Muscle of leg (tissue), 11 donors: Measurements from ENCODE around the gene PYGM. TPM values are rescaled to one million over a fixed set of nuclear protein-coding genes. Genes with fewer than 3 reads are reported as not detected.
"Not testable (repeated sequence)": the region's sequence is repeated elsewhere in the genome, so short reads cannot be mapped to it uniquely, and the experiment has no call there.

Experiments used
- DNase-seq: peaks from one replicate; pipeline ENCODE4 v3.0.0; 2013
- H3K27ac ChIP-seq: one replicate; pipeline ENCODE4 v1.5.1; 2013; ENCODE audit warnings: mild to moderate bottlenecking, low read length, control low read depth
- H3K27me3 ChIP-seq: one replicate; pipeline ENCODE4 v1.6.1; 2013; ENCODE audit warnings: low read length; ENCODE audit not compliant: control insufficient read depth, insufficient read depth
- H3K36me3 ChIP-seq: one replicate; pipeline ENCODE4 v1.6.1; 2013; ENCODE audit warnings: low read length; ENCODE audit not compliant: control insufficient read depth, insufficient read depth
- H3K4me1 ChIP-seq: one replicate; pipeline ENCODE4 v1.6.1; 2013; ENCODE audit warnings: low read length; ENCODE audit not compliant: control insufficient read depth, insufficient read depth
- H3K4me3 ChIP-seq: one replicate; pipeline ENCODE4 v1.5.1; 2013; ENCODE audit warnings: low read length, control low read depth
- H3K9me3 ChIP-seq: replicated peaks from 2 replicates; pipeline ENCODE4 v1.6.1; 2013; ENCODE audit warnings: low read depth, low read length; ENCODE audit not compliant: control insufficient read depth
- WGBS: methylation state at CpG from one replicate; pipeline ENCODE4 v1.1.5; 2013; ENCODE audit warnings: missing lambda C conversion rate; ENCODE audit not compliant: insufficient coverage; 5-methylcytosine and 5-hydroxymethylcytosine counted together
- polyA plus RNA-seq, 8 donors: library from polyadenylated mRNA; unstranded; fragments of 120-200 nt; gene quantifications; one replicate each; pipeline versions ENCODE4 v1.2.1 to v1.2.3, GENCODE V29; 2013; ENCODE audit warnings: inconsistent platforms in 1 of 8, low replicate concordance in 1 of 8; ENCODE audit not compliant: insufficient read length in 8 of 8, insufficient read depth in 1 of 8
- total RNA-seq: library from RNA; stranded (reverse); fragments of 120-200 nt; gene quantifications from one replicate; pipeline ENCODE4 v1.2.4, GENCODE V29; 2013

Gene PYGM
- total and polyA plus RNA-seq, 9 donors, result 60.3 to 328 (median 182) TPM

- H3K9me3 ChIP-seq, result no peaks in the 10 kb centered on the region
- peaks cover 14% of the 10 kb centered on the region for H3K4me1 ChIP-seq
- no peak overlapping the region for H3K27ac ChIP-seq
- H3K36me3 ChIP-seq, result no peaks in the 10 kb centered on the region
- no peak overlapping the region for H3K4me3 ChIP-seq
- 34% methylated on average over 5 of the region's 13 CpGs for WGBS
- DNase-seq, result no peak
- peaks cover 62% of the 10 kb centered on the region for H3K27me3 ChIP-seq
These were observed 49.2 kb downstream of the PYGM start for GRCh38 chr11:64710418-64711137.

GRCh38 chr11:64705501-64705900 lies 54.3 kb downstream of the PYGM start:
- WGBS, result 45% methylated on average over 2 of the region's 2 CpGs
- H3K27me3 ChIP-seq, result peaks cover 28% of the 10 kb centered on the region
- H3K36me3 ChIP-seq, result no peaks in the 10 kb centered on the region
- H3K27ac ChIP-seq, result no peak overlapping the region
- no peaks in the 10 kb centered on the region for H3K9me3 ChIP-seq
- DNase-seq, result no peak
- H3K4me1 ChIP-seq, result no peaks in the 10 kb centered on the region
- no peak overlapping the region for H3K4me3 ChIP-seq

- DNase-seq, result no peak
- H3K36me3 ChIP-seq, result no peaks in the 10 kb centered on the region
- H3K27me3 ChIP-seq, result peaks cover 15% of the 10 kb centered on the region
- no peaks in the 10 kb centered on the region for H3K9me3 ChIP-seq
- H3K27ac ChIP-seq, result no peak overlapping the region
- H3K4me3 ChIP-seq, result no peak overlapping the region
- H3K4me1 ChIP-seq, result no peaks in the 10 kb centered on the region
- no CpG with 5 or more reads among the region's 2 CpGs for WGBS
These were observed 56.7 kb downstream of the PYGM start for GRCh38 chr11:64703048-64703447.

- DNase-seq, H3K27ac ChIP-seq, H3K4me3 ChIP-seq, H3K9me3 ChIP-seq, H3K4me1 ChIP-seq, H3K36me3 ChIP-seq: not testable (repeated sequence)
- H3K27me3 ChIP-seq, result peaks cover 15% of the 10 kb centered on the region
- 81% methylated on average over 15 of the region's 29 CpGs for WGBS
These were observed 57.8 kb downstream of the PYGM start for GRCh38 chr11:64701956-64702355.

- Histone ChIP-seq H3K9me3 (no peaks in the 10 kb centered on the region), H3K4me3 (no peak overlapping the region), H3K36me3 (no peaks in the 10 kb centered on the region), H3K4me1 (peaks cover 6% of the 10 kb centered on the region), H3K27ac (no peak overlapping the region), H3K27me3 (peaks cover 7% of the 10 kb centered on the region)
- no CpG with 5 or more reads among the region's 1 CpG for WGBS
- no peak for DNase-seq
These were observed 61.3 kb downstream of the PYGM start for GRCh38 chr11:64698427-64698826.

- Histone ChIP-seq H3K27me3 (peaks cover 7% of the 10 kb centered on the region), H3K4me1 (peaks cover 8% of the 10 kb centered on the region), H3K4me3 (no peak overlapping the region), H3K9me3 (no peaks in the 10 kb centered on the region), H3K27ac (no peak overlapping the region), H3K36me3 (no peaks in the 10 kb centered on the region)
- WGBS, result 77% methylated on average over 2 of the region's 7 CpGs
- no peak for DNase-seq
These were observed 62.0 kb downstream of the PYGM start for GRCh38 chr11:64697663-64698375.

Other genes with a start within 250 kb of the PYGM start
- gene SLC22A11, start 204.0 kb downstream of the PYGM start, total RNA-seq, result 0.04 TPM
- gene SLC22A11, start 204.0 kb downstream of the PYGM start, polyA plus RNA-seq, result under 1 TPM in 3 of 8 donors, not detected in 5; 0.07 to 0.21 (median 0.14) TPM
- not detected for gene SLC22A12, start 168.8 kb downstream of the PYGM start, total RNA-seq
- gene SLC22A12, start 168.8 kb downstream of the PYGM start, polyA plus RNA-seq, result not detected
- 11.8 TPM for gene NRXN2, start 36.8 kb downstream of the PYGM start, total RNA-seq
- gene NRXN2, start 36.8 kb downstream of the PYGM start, polyA plus RNA-seq, result 10 to 100 TPM; 24.0 to 41.8 (median 32.3) TPM
- 19.8 TPM for gene RASGRP2, start 15.8 kb downstream of the PYGM start, total RNA-seq
- 10 to 100 TPM; 15.4 to 45.9 (median 35.8) TPM for gene RASGRP2, start 15.8 kb downstream of the PYGM start, polyA plus RNA-seq
- gene SF1, start 18.6 kb upstream of the PYGM start, total RNA-seq, result 62.3 TPM
- 100 to 1,000 TPM; 178 to 267 (median 210) TPM for gene SF1, start 18.6 kb upstream of the PYGM start, polyA plus RNA-seq
- gene MAP4K2, start 43.2 kb upstream of the PYGM start, total RNA-seq, result 7.4 TPM
- 10 to 100 TPM in 7 of 8 donors, 1 to 10 TPM in 1; 9.9 to 15.5 (median 12.6) TPM for gene MAP4K2, start 43.2 kb upstream of the PYGM start, polyA plus RNA-seq
- 7.5 TPM for gene MEN1, start 50.6 kb upstream of the PYGM start, total RNA-seq
- gene MEN1, start 50.6 kb upstream of the PYGM start, polyA plus RNA-seq, result 10 to 100 TPM; 19.2 to 28.1 (median 23.2) TPM
- 0.35 TPM for gene CDC42BPG, start 84.7 kb upstream of the PYGM start, total RNA-seq
- 1 to 10 TPM in 3 of 8 donors, under 1 TPM in 5; 0.56 to 2.3 (median 0.96) TPM for gene CDC42BPG, start 84.7 kb upstream of the PYGM start, polyA plus RNA-seq
- gene EHD1, start 118.6 kb upstream of the PYGM start, total RNA-seq, result 46.1 TPM
- 100 to 1,000 TPM in 4 of 8 donors, 10 to 100 TPM in 4; 86.2 to 117 (median 96.7) TPM for gene EHD1, start 118.6 kb upstream of the PYGM start, polyA plus RNA-seq
- gene ATG2A, start 157.2 kb upstream of the PYGM start, total RNA-seq, result 7.5 TPM
- 10 to 100 TPM in 7 of 8 donors, 1 to 10 TPM in 1; 10.0 to 16.0 (median 13.0) TPM for gene ATG2A, start 157.2 kb upstream of the PYGM start, polyA plus RNA-seq
- gene PPP2R5B, start 164.7 kb upstream of the PYGM start, total RNA-seq, result 5.6 TPM
- gene PPP2R5B, start 164.7 kb upstream of the PYGM start, polyA plus RNA-seq, result 10 to 100 TPM; 10.0 to 16.9 (median 12.1) TPM
- gene GPHA2, start 175.9 kb upstream of the PYGM start, total RNA-seq, result not detected
- gene GPHA2, start 175.9 kb upstream of the PYGM start, polyA plus RNA-seq, result under 1 TPM in 4 of 8 donors, not detected in 4; 0.15 to 0.53 (median 0.24) TPM
- not detected for gene MAJIN, start 212.1 kb upstream of the PYGM start, total RNA-seq
- gene MAJIN, start 212.1 kb upstream of the PYGM start, polyA plus RNA-seq, result not detected
- gene BATF2, start 237.0 kb upstream of the PYGM start, total RNA-seq, result 0.62 TPM
- 1 to 10 TPM in 4 of 8 donors, under 1 TPM in 4; 0.84 to 1.9 (median 1.1) TPM for gene BATF2, start 237.0 kb upstream of the PYGM start, polyA plus RNA-seq